ENCODE results near the gene PAQR4. TPM values are rescaled to one million over a fixed set of nuclear protein-coding genes. Genes with fewer than 3 reads are reported as not detected.

Gene PAQR4
- total and polyA plus RNA-seq, 2 of the 13 experiments (the other 11 are each of a cell fraction or from before 2014, with no cell fraction given): 15.9 to 24.8 TPM

GRCh38 chr16:3020604-3021448 lies 51.7 kb downstream of the PAQR4 start (continued):
- no peak for TF ChIP-seq ZBTB40 (IDR thresholded peaks at IDR 0.05)
- TF ChIP-seq ZBTB40 (CRISPR knock-in tag; IDR thresholded peaks at IDR 0.05): peak; percentile 25; the same call in 1 of the 2 replicates
- TF ChIP-seq BRCA1 (CRISPR knock-in tag; IDR thresholded peaks at IDR 0.05): 0 out of 2 replicates have a peak, but pooled peaks have one; percentile 64
- TF ChIP-seq SALL2 (CRISPR knock-in tag; IDR thresholded peaks at IDR 0.05): peak; percentile 56; the same call in 1 of the 2 replicates
- no peak; the same call in 1 of the 2 replicates for TF ChIP-seq ZNF629 (CRISPR knock-in tag; conservative IDR thresholded peaks at IDR 0.05)
- peak; percentile 57; the same call in 1 of the 2 replicates for TF ChIP-seq NCOR1 (IDR thresholded peaks at IDR 0.05; ENCODE audit: borderline replicate concordance, low read length)
- TF ChIP-seq ZNF768 (CRISPR knock-in tag; IDR thresholded peaks at IDR 0.05): 0 out of 2 replicates have a peak, but pooled peaks have one; percentile 10
- no peak for TF ChIP-seq SNAPC5 (CRISPR knock-in tag; IDR thresholded peaks at IDR 0.05; ENCODE audit: borderline replicate concordance)
- no peak for TF ChIP-seq ELF3 (CRISPR knock-in tag; IDR thresholded peaks at IDR 0.05)
- no peak for TF ChIP-seq MAFG (CRISPR knock-in tag; IDR thresholded peaks at IDR 0.05)
- peak; percentile 25; the same call in 1 of the 2 replicates for TF ChIP-seq ZNF280B (CRISPR knock-in tag; IDR thresholded peaks at IDR 0.05; ENCODE audit: borderline replicate concordance)
- no peak for TF ChIP-seq ZBTB26 (CRISPR knock-in tag; IDR thresholded peaks at IDR 0.05; ENCODE audit: borderline replicate concordance)
- peak; percentile 64; the same call in 1 of the 2 replicates for TF ChIP-seq ZNF878 (CRISPR knock-in tag; IDR thresholded peaks at IDR 0.05)
- no peak; the same call in 1 of the 2 replicates for TF ChIP-seq ZNF800 (CRISPR knock-in tag; IDR thresholded peaks at IDR 0.05)
